ENCODE data around the gene GDF15.

The GDF15 gene

GRCh38 chr19:18430417-18431144 is 44.6 kb downstream of the GDF15 start:
- Histone ChIP-seq H3K4me3 (ENCODE audit: low read length) (no peak overlapping the region), H3K27ac (ENCODE audit: low read length) (no peak overlapping the region), H3K9me3 (ENCODE audit: insufficient read depth, low read depth, low read length) (no peaks in the 10 kb centered on the region), H3K27me3 (ENCODE audit: insufficient read depth, low read length) (no peaks in the 10 kb centered on the region; the same call in 1 of the 2 replicates), H3K36me3 (ENCODE audit: insufficient read depth, low read depth, low read length) (peaks cover 10% of the 10 kb centered on the region), H3K4me1 (ENCODE audit: insufficient read depth, low read length) (peaks cover 4% of the 10 kb centered on the region; the same call in 1 of the 2 replicates), H3K9ac (ENCODE audit: low read depth, low read length) (no peak overlapping the region)

GRCh38 chr19:18431351-18432197 is 45.6 kb downstream of the GDF15 start:
- H3K4me3 ChIP-seq (ENCODE audit: low read length) = no peak overlapping the region
- H3K9me3 ChIP-seq (ENCODE audit: insufficient read depth, low read depth, low read length) = no peaks in the 10 kb centered on the region
- peaks cover 19% of the 10 kb centered on the region for H3K36me3 ChIP-seq (ENCODE audit: insufficient read depth, low read depth, low read length)
- peaks cover 4% of the 10 kb centered on the region; the same call in 1 of the 2 replicates for H3K4me1 ChIP-seq (ENCODE audit: insufficient read depth, low read length)
- no peak overlapping the region for H3K9ac ChIP-seq (ENCODE audit: low read depth, low read length)
- H3K27ac ChIP-seq (ENCODE audit: low read length) = no peak overlapping the region
- H3K27me3 ChIP-seq (ENCODE audit: insufficient read depth, low read length) = no peaks in the 10 kb centered on the region; the same call in 1 of the 2 replicates

- H3K4me3 ChIP-seq (ENCODE audit: low read length) = peak overlapping the region; percentile 60
- peak overlapping the region; percentile 64; the same call in 1 of the 2 replicates for H3K9ac ChIP-seq (ENCODE audit: low read depth, low read length)
- no peaks in the 10 kb centered on the region; the same call in 1 of the 2 replicates for H3K27me3 ChIP-seq (ENCODE audit: insufficient read depth, low read length)
- H3K36me3 ChIP-seq (ENCODE audit: insufficient read depth, low read depth, low read length) = peaks cover 19% of the 10 kb centered on the region
- H3K4me1 ChIP-seq (ENCODE audit: insufficient read depth, low read length) = peaks cover 4% of the 10 kb centered on the region; the same call in 1 of the 2 replicates
- no peaks in the 10 kb centered on the region for H3K9me3 ChIP-seq (ENCODE audit: insufficient read depth, low read depth, low read length)
- H3K27ac ChIP-seq (ENCODE audit: low read length) = no peak overlapping the region
These were observed 46.5 kb downstream of the GDF15 start for GRCh38 chr19:18432275-18433014.

GRCh38 chr19:18433015-18433691 is 47.2 kb downstream of the GDF15 start:
- Histone ChIP-seq H3K9ac (ENCODE audit: low read depth, low read length) (peak overlapping the region; percentile 64; the same call in 1 of the 2 replicates), H3K4me1 (ENCODE audit: insufficient read depth, low read length) (peaks cover 4% of the 10 kb centered on the region; the same call in 1 of the 2 replicates), H3K36me3 (ENCODE audit: insufficient read depth, low read depth, low read length) (peaks cover 19% of the 10 kb centered on the region), H3K4me3 (ENCODE audit: low read length) (peak overlapping the region; percentile 60), H3K27me3 (ENCODE audit: insufficient read depth, low read length) (no peaks in the 10 kb centered on the region; the same call in 1 of the 2 replicates), H3K27ac (ENCODE audit: low read length) (no peak overlapping the region), H3K9me3 (ENCODE audit: insufficient read depth, low read depth, low read length) (no peaks in the 10 kb centered on the region)

- Histone ChIP-seq H3K27ac (ENCODE audit: low read length) (no peak overlapping the region), H3K9me3 (ENCODE audit: insufficient read depth, low read depth, low read length) (no peaks in the 10 kb centered on the region), H3K27me3 (ENCODE audit: insufficient read depth, low read length) (no peaks in the 10 kb centered on the region; the same call in 1 of the 2 replicates), H3K36me3 (ENCODE audit: insufficient read depth, low read depth, low read length) (peaks cover 19% of the 10 kb centered on the region), H3K4me3 (ENCODE audit: low read length) (peak overlapping the region; percentile 52), H3K4me1 (ENCODE audit: insufficient read depth, low read length) (peaks cover 4% of the 10 kb centered on the region; the same call in 1 of the 2 replicates), H3K9ac (ENCODE audit: low read depth, low read length) (peak overlapping the region; percentile 48; the same call in 1 of the 2 replicates)
These were observed 47.9 kb downstream of the GDF15 start for GRCh38 chr19:18433735-18434398.

- peak overlapping the region; percentile 48; the same call in 1 of the 2 replicates for H3K9ac ChIP-seq (ENCODE audit: low read depth, low read length)
- no peak overlapping the region for H3K27ac ChIP-seq (ENCODE audit: low read length)
- no peaks in the 10 kb centered on the region; the same call in 1 of the 2 replicates for H3K27me3 ChIP-seq (ENCODE audit: insufficient read depth, low read length)
- peak overlapping the region; percentile 52 for H3K4me3 ChIP-seq (ENCODE audit: low read length)
- peaks cover 12% of the 10 kb centered on the region; the same call in 1 of the 2 replicates for H3K4me1 ChIP-seq (ENCODE audit: insufficient read depth, low read length)
- H3K9me3 ChIP-seq (ENCODE audit: insufficient read depth, low read depth, low read length) = no peaks in the 10 kb centered on the region
- H3K36me3 ChIP-seq (ENCODE audit: insufficient read depth, low read depth, low read length) = peaks cover 19% of the 10 kb centered on the region
These were observed 48.6 kb downstream of the GDF15 start for GRCh38 chr19:18434411-18435175.

GRCh38 chr19:18435178-18435841 is 49.4 kb downstream of the GDF15 start:
- no peak overlapping the region for H3K27ac ChIP-seq (ENCODE audit: low read length)

GRCh38 chr19:18435842-18436670 is 50.1 kb downstream of the GDF15 start:
- H3K9ac ChIP-seq (ENCODE audit: low read depth, low read length) = no peak overlapping the region; the same call in 1 of the 2 replicates
- H3K4me1 ChIP-seq (ENCODE audit: insufficient read depth, low read length) = peaks cover 12% of the 10 kb centered on the region; the same call in 1 of the 2 replicates

More at GRCh38 chr19:18435178-18435841, 49.4 kb downstream of the GDF15 start:
- Histone ChIP-seq H3K9ac (ENCODE audit: low read depth, low read length) (no peak overlapping the region), H3K27me3 (ENCODE audit: insufficient read depth, low read length) (no peaks in the 10 kb centered on the region; the same call in 1 of the 2 replicates), H3K4me1 (ENCODE audit: insufficient read depth, low read length) (peaks cover 12% of the 10 kb centered on the region; the same call in 1 of the 2 replicates), H3K4me3 (ENCODE audit: low read length) (no peak overlapping the region), H3K36me3 (ENCODE audit: insufficient read depth, low read depth, low read length) (peaks cover 19% of the 10 kb centered on the region), H3K9me3 (ENCODE audit: insufficient read depth, low read depth, low read length) (no peaks in the 10 kb centered on the region)

More at GRCh38 chr19:18435842-18436670, 50.1 kb downstream of the GDF15 start:
- no peaks in the 10 kb centered on the region for H3K9me3 ChIP-seq (ENCODE audit: insufficient read depth, low read depth, low read length)
- H3K27me3 ChIP-seq (ENCODE audit: insufficient read depth, low read length) = no peaks in the 10 kb centered on the region; the same call in 1 of the 2 replicates
- H3K4me3 ChIP-seq (ENCODE audit: low read length) = peak overlapping the region; percentile 75; the same call in 1 of the 2 replicates
- no peak overlapping the region for H3K27ac ChIP-seq (ENCODE audit: low read length)
- peaks cover 19% of the 10 kb centered on the region for H3K36me3 ChIP-seq (ENCODE audit: insufficient read depth, low read depth, low read length)
